Measurements from ENCODE around the gene ZNRF4. TPM values are rescaled to one million over a fixed set of nuclear protein-coding genes. Genes with fewer than 3 reads are reported as not detected.
A peak's percentile ranks its signal among the peaks of the same experiment; 100 is the strongest.

ZNRF4 gene
- total RNA-seq, 1 experiment from 2014 or later = not detected

DNA sequence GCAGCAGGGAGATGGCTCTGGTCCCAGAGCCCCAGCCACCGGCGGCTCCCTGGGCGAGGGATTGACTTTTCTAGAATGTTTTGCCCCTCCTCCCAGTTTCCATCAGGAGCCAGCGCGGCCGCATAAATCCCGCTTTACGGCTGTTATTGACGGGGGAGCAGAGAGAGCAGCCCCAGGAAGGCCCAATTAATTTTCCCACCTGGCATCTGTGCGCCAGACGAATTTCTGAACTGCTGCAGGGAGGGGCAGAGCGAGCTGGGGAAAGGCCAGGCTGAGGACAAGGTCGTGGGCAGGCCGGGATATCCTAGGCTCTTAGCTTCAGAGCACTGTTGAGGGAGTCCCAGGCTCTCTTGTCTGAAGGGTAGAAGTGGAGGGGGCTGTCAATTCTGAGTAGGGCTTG is 24.7 kb downstream of the ZNRF4 start:
- intact Hi-C loops (cut with micrococcal nuclease; ENCODE audit: unreplicated experiment) = no loop called here
- no peak overlapping the region for H3K4me3 Mint-ChIP-seq (ENCODE audit: low read depth, unreplicated experiment)
- H3K36me3 Mint-ChIP-seq (ENCODE audit: insufficient read depth, unreplicated experiment) = peaks cover 8% of the 10 kb centered on the region
- H3K4me1 Mint-ChIP-seq (ENCODE audit: low read depth, unreplicated experiment) = peaks cover 14% of the 10 kb centered on the region
- H3K27me3 Mint-ChIP-seq (ENCODE audit: unreplicated experiment) = peaks cover 55% of the 10 kb centered on the region
- DNase-seq = no peak
- H3K9me3 Mint-ChIP-seq (ENCODE audit: low read depth, unreplicated experiment) = peaks cover 5% of the 10 kb centered on the region
- no TSS peak for BruUV-seq (replicated peaks)
- CTCF ChIA-PET = no interaction called here
- TF ChIP-seq, protein P1, sequence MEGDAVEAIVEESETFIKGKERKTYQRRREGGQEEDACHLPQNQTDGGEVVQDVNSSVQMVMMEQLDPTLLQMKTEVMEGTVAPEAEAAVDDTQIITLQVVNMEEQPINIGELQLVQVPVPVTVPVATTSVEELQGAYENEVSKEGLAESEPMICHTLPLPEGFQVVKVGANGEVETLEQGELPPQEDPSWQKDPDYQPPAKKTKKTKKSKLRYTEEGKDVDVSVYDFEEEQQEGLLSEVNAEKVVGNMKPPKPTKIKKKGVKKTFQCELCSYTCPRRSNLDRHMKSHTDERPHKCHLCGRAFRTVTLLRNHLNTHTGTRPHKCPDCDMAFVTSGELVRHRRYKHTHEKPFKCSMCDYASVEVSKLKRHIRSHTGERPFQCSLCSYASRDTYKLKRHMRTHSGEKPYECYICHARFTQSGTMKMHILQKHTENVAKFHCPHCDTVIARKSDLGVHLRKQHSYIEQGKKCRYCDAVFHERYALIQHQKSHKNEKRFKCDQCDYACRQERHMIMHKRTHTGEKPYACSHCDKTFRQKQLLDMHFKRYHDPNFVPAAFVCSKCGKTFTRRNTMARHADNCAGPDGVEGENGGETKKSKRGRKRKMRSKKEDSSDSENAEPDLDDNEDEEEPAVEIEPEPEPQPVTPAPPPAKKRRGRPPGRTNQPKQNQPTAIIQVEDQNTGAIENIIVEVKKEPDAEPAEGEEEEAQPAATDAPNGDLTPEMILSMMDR (IDR thresholded peaks at IDR 0.05; ENCODE audit: unreplicated experiment) = no peak
- no peak overlapping the region for H3K27ac Mint-ChIP-seq (ENCODE audit: unreplicated experiment)

DNA sequence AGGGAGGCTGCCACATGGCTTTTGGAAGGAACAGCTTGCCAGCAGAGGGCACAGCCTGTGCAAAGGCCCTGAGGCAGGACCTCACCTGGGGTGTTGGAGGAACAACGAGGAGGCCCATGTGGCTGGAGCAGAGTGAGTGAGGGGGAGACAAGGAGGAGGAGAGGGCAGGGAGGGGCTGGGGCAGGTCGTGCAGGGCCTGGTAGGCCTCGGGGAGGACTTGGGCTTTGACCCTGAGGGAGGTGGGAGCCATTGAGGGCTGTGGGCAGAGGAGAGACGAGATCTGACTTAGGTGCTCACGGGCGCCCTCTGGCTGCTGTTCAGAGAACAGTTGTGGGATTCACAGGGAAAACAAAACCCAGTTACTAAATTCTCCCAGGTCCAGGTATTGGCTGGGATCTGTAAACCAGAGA is 25.2 kb downstream of the ZNRF4 start:
- intact Hi-C loops (cut with micrococcal nuclease; ENCODE audit: unreplicated experiment) = no loop called here
- TF ChIP-seq, protein P1 (IDR thresholded peaks at IDR 0.05; ENCODE audit: unreplicated experiment) = no peak
- peaks cover 55% of the 10 kb centered on the region for H3K27me3 Mint-ChIP-seq (ENCODE audit: unreplicated experiment)
- no peak overlapping the region for H3K4me3 Mint-ChIP-seq (ENCODE audit: low read depth, unreplicated experiment)
- no peak overlapping the region for H3K27ac Mint-ChIP-seq (ENCODE audit: unreplicated experiment)
- H3K9me3 Mint-ChIP-seq (ENCODE audit: low read depth, unreplicated experiment) = peaks cover 5% of the 10 kb centered on the region
- DNase-seq = peak; percentile 26
- peaks cover 8% of the 10 kb centered on the region for H3K36me3 Mint-ChIP-seq (ENCODE audit: insufficient read depth, unreplicated experiment)
- CTCF ChIA-PET = no interaction called here
- H3K4me1 Mint-ChIP-seq (ENCODE audit: low read depth, unreplicated experiment) = peaks cover 19% of the 10 kb centered on the region
- BruUV-seq (replicated peaks) = no TSS peak

DNA sequence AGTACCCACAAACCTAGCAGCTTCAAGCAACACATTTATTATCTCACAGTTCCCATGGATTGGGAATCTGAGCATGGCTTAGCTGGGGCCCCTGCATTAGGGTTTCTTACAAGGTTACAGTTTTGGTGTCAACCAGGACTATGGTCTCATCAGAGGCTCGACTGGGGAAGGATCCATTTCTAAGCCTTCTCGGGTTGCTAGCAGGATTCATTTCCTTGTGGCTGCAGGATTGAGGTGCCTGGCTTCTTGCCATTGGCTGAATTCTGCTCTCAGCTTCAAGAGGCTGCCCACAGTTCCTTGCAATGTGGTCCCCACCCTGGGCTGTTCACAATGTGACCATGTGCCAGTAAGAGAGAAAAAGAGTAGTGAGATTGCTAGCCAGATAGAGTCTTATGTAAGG is 26.7 kb downstream of the ZNRF4 start:
- peaks cover 19% of the 10 kb centered on the region for H3K4me1 Mint-ChIP-seq (ENCODE audit: low read depth, unreplicated experiment)
- intact Hi-C loops (cut with micrococcal nuclease; ENCODE audit: unreplicated experiment) = no loop called here
- H3K27ac Mint-ChIP-seq (ENCODE audit: unreplicated experiment) = no peak overlapping the region
- H3K9me3 Mint-ChIP-seq (ENCODE audit: low read depth, unreplicated experiment) = peaks cover 5% of the 10 kb centered on the region
- TF ChIP-seq, protein P1 (IDR thresholded peaks at IDR 0.05; ENCODE audit: unreplicated experiment) = no peak
- no peak overlapping the region for H3K4me3 Mint-ChIP-seq (ENCODE audit: low read depth, unreplicated experiment)
- no TSS peak for BruUV-seq (replicated peaks)
- H3K36me3 Mint-ChIP-seq (ENCODE audit: insufficient read depth, unreplicated experiment) = peaks cover 8% of the 10 kb centered on the region
- H3K27me3 Mint-ChIP-seq (ENCODE audit: unreplicated experiment) = peaks cover 53% of the 10 kb centered on the region
- CTCF ChIA-PET = no interaction called here
- DNase-seq = no peak

DNA sequence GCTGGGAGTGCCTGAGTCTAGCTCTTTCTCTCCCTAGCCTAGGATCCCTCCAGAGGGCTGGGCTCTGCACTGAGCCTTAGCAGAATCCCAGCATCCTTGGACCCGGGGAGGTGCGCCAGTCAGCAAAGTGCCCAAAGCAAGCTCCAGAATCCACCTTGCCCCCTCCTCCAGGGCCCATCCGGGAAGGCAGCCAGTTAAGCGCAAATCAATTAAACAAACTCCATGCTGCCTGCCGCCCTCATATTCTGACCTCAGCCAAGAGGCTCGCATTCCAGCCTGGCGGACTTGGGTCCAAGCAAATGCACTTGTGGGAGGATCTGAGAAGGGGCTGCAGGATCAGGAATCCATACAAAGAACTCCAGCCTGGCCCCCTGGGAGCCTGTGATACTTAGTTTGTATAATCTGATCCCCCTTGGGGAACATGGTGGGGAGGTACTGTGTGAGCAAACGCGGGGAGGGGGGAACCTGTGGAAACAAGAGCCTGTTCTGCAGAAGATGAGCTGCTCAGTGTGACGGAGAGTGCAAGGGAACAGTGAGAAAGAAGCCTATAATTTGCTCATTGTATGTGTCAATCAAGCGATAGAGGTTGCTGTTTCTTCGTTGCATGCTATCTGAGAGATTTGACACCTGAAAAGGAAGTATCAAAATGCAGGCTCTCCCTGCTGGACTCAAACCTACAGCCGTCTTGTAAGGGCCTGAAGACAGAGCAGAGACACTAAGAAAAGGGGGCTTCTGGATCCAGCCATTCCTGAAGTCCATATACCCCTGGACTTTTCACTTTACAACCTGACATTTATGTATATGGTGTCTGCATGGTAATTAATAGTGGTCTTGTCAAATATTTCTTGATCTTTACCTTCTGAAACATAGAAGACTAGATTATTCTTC is 29.4 kb downstream of the ZNRF4 start:
- intact Hi-C loops (cut with micrococcal nuclease; ENCODE audit: unreplicated experiment) = no loop called here
- H3K4me3 Mint-ChIP-seq (ENCODE audit: low read depth, unreplicated experiment) = no peak overlapping the region
- BruUV-seq (replicated peaks) = no TSS peak
- H3K4me1 Mint-ChIP-seq (ENCODE audit: low read depth, unreplicated experiment) = peaks cover 27% of the 10 kb centered on the region
- DNase-seq = peak; percentile 51
- H3K9me3 Mint-ChIP-seq (ENCODE audit: low read depth, unreplicated experiment) = peaks cover 5% of the 10 kb centered on the region
- CTCF ChIA-PET = interaction anchor here (0.6 to 1.4 kb wide), 3 partner anchors 53 to 175 kb away, joined by 3 to 5 read pairs (median 4); no protein-coding TSS in a partner anchor
- peaks cover 32% of the 10 kb centered on the region for H3K27me3 Mint-ChIP-seq (ENCODE audit: unreplicated experiment)
- no peak overlapping the region for H3K27ac Mint-ChIP-seq (ENCODE audit: unreplicated experiment)
- H3K36me3 Mint-ChIP-seq (ENCODE audit: insufficient read depth, unreplicated experiment) = peaks cover 8% of the 10 kb centered on the region
- TF ChIP-seq, protein P1 (IDR thresholded peaks at IDR 0.05; ENCODE audit: unreplicated experiment) = no peak

All from Calu3 (cell line).